Suprapubic skin (tissue), 4 donors: ENCODE measurements around the gene LRP11. TPM values are rescaled to one million over a fixed set of nuclear protein-coding genes. Genes with fewer than 3 reads are reported as not detected.
"Not testable (repeated sequence)": the region's sequence is repeated elsewhere in the genome, so short reads cannot be mapped to it uniquely, and the experiment has no call there.

ENCODE experiments used
- DNase-seq, 2 donors: peaks; one replicate each; pipeline ENCODE4 v3.0.0-alpha.2; 2019; ENCODE audit warnings: low spot score in 2 of 2
- H3K27ac ChIP-seq: fragments of 200-600 bp; sonication (generic); one replicate; pipeline ENCODE4 v1.5.1; 2019
- H3K27me3 ChIP-seq: fragments of 200-600 bp; sonication (generic); one replicate; pipeline ENCODE4 v1.5.1; 2019
- H3K36me3 ChIP-seq: fragments of 200-600 bp; sonication (generic); one replicate; pipeline ENCODE4 v1.5.1; 2019
- H3K4me1 ChIP-seq: fragments of 200-600 bp; sonication (generic); one replicate; pipeline ENCODE4 v1.5.1; 2019
- H3K4me3 ChIP-seq: fragments of 200-600 bp; sonication (generic); one replicate; pipeline ENCODE4 v1.5.1; 2019; ENCODE audit warnings: mild to moderate bottlenecking
- H3K9me3 ChIP-seq: fragments of 200-600 bp; sonication (generic); one replicate; pipeline ENCODE4 v1.5.1; 2019
- CTCF ChIP-seq, 2 donors: fragments of 200-600 bp in 1 of 2; fragments of 450-650 bp in 1 of 2; sonication (generic) in 1 of 2; IDR thresholded peaks; one replicate each; pipeline ENCODE4 v1.5.1; 2016 to 2019; ENCODE audit warnings: antibody characterized with exemption in 2 of 2, mild to moderate bottlenecking in 1 of 2, moderate library complexity in 1 of 2
- EP300 ChIP-seq: sonication (generic); formaldehyde crosslinking; IDR thresholded peaks from one replicate; pipeline ENCODE4 v1.6.1; 2017; ENCODE audit warnings: antibody characterized with exemption
- POLR2A ChIP-seq, 2 donors: fragments of 450-650 bp; IDR thresholded peaks; one replicate each; pipeline ENCODE4 v1.6.1; 2017; ENCODE audit warnings: antibody characterized with exemption in 2 of 2, mild to moderate bottlenecking in 2 of 2, moderate library complexity in 2 of 2
- POLR2AphosphoS5 ChIP-seq, 3 donors: sonication (generic); formaldehyde crosslinking; IDR thresholded peaks; one replicate each; pipeline ENCODE4 v1.6.1; 2017; ENCODE audit warnings: antibody characterized with exemption in 3 of 3
- WGBS: methylation state at CpG from one replicate; pipeline ENCODE4 v1.1.5; 2018; 5-methylcytosine and 5-hydroxymethylcytosine counted together
- total RNA-seq, 4 donors: library from RNA; depleted of rRNA; stranded (reverse); fragments of >200 nt; gene quantifications; one replicate each; pipeline ENCODE4 v1.1.0, GENCODE V29; 2016

The LRP11 gene
- total RNA-seq, 4 donors from 2014 or later: 43.6 to 77.2 (median 68.4) TPM

- Histone ChIP-seq H3K27me3 (no peaks in the 10 kb centered on the region), H3K36me3 (peaks cover 4% of the 10 kb centered on the region), H3K4me3 (no peak overlapping the region), H3K9me3 (no peaks in the 10 kb centered on the region), H3K27ac (peak overlapping the region; percentile 24), H3K4me1 (peaks cover 49% of the 10 kb centered on the region)
- TF ChIP-seq POLR2A (IDR thresholded peaks at IDR 0.05): no peak
- TF ChIP-seq CTCF (IDR thresholded peaks at IDR 0.05): no peak
- TF ChIP-seq POLR2AphosphoS5 (IDR thresholded peaks at IDR 0.05): no peak
- TF ChIP-seq EP300: no peak
- DNase-seq: no peak
- WGBS: 34% methylated on average over 6 of the region's 6 CpGs
Measured at GRCh38 chr6:149852180-149852579, 12.0 kb downstream of the LRP11 start.

- Histone ChIP-seq H3K4me1 (peaks cover 55% of the 10 kb centered on the region), H3K27me3 (no peaks in the 10 kb centered on the region), H3K4me3 (no peak overlapping the region), H3K36me3 (peaks cover 4% of the 10 kb centered on the region), H3K27ac (no peak overlapping the region), H3K9me3 (no peaks in the 10 kb centered on the region)
- no peak for DNase-seq
- 78% methylated on average over 5 of the region's 5 CpGs for WGBS
- TF ChIP-seq POLR2AphosphoS5 (IDR thresholded peaks at IDR 0.05) (no peak), POLR2A (IDR thresholded peaks at IDR 0.05) (no peak), CTCF (IDR thresholded peaks at IDR 0.05) (no peak), EP300 (no peak)
Measured at GRCh38 chr6:149851461-149852110, 12.6 kb downstream of the LRP11 start.

- Histone ChIP-seq H3K4me1 (peaks cover 54% of the 10 kb centered on the region), H3K27ac (peak overlapping the region; percentile 51)
- not testable (repeated sequence) for DNase-seq, H3K27me3 ChIP-seq, H3K36me3 ChIP-seq, H3K9me3 ChIP-seq, H3K4me3 ChIP-seq
- 61% methylated on average over 4 of the region's 4 CpGs for WGBS
Measured at GRCh38 chr6:149848343-149848742, 15.8 kb downstream of the LRP11 start.

- TF ChIP-seq CTCF (IDR thresholded peaks at IDR 0.05) (no peak), POLR2A (IDR thresholded peaks at IDR 0.05) (no peak), POLR2AphosphoS5 (IDR thresholded peaks at IDR 0.05) (no peak), EP300 (no peak)
- WGBS: 51% methylated on average over 4 of the region's 4 CpGs
- DNase-seq: peak in 1 of 2 donors; percentile 11
- Histone ChIP-seq H3K4me1 (peaks cover 54% of the 10 kb centered on the region), H3K27me3 (no peaks in the 10 kb centered on the region), H3K9me3 (no peaks in the 10 kb centered on the region), H3K27ac (peak overlapping the region; percentile 51), H3K4me3 (no peak overlapping the region), H3K36me3 (peaks cover 7% of the 10 kb centered on the region)
Measured at GRCh38 chr6:149847939-149848267, 16.3 kb downstream of the LRP11 start.

- Histone ChIP-seq H3K4me3 (no peak overlapping the region), H3K36me3 (peaks cover 13% of the 10 kb centered on the region), H3K4me1 (peaks cover 42% of the 10 kb centered on the region), H3K27ac (peak overlapping the region; percentile 75), H3K9me3 (no peaks in the 10 kb centered on the region), H3K27me3 (no peaks in the 10 kb centered on the region)
- DNase-seq: peak in 1 of 2 donors; percentile 73
- WGBS: 53% methylated on average over 7 of the region's 7 CpGs
- no peak for TF ChIP-seq POLR2AphosphoS5 (IDR thresholded peaks at IDR 0.05)
- TF ChIP-seq CTCF (IDR thresholded peaks at IDR 0.05): no peak
- TF ChIP-seq POLR2A (IDR thresholded peaks at IDR 0.05): no peak
- TF ChIP-seq EP300: no peak
Measured at GRCh38 chr6:149846321-149846720, 17.8 kb downstream of the LRP11 start.

GRCh38 chr6:149845549-149845948 lies 18.6 kb downstream of the LRP11 start:
- Histone ChIP-seq H3K27me3 (no peaks in the 10 kb centered on the region), H3K9me3 (no peaks in the 10 kb centered on the region), H3K4me1 (peaks cover 42% of the 10 kb centered on the region), H3K27ac (peak overlapping the region; percentile 75), H3K4me3 (no peak overlapping the region), H3K36me3 (peaks cover 9% of the 10 kb centered on the region)
- WGBS: 62% methylated on average over 3 of the region's 3 CpGs
- TF ChIP-seq POLR2A (IDR thresholded peaks at IDR 0.05) (no peak), CTCF (IDR thresholded peaks at IDR 0.05) (no peak), EP300 (no peak), POLR2AphosphoS5 (IDR thresholded peaks at IDR 0.05) (no peak)
- DNase-seq: no peak
